Measurements from ENCODE around the gene STRN3.

DNA sequence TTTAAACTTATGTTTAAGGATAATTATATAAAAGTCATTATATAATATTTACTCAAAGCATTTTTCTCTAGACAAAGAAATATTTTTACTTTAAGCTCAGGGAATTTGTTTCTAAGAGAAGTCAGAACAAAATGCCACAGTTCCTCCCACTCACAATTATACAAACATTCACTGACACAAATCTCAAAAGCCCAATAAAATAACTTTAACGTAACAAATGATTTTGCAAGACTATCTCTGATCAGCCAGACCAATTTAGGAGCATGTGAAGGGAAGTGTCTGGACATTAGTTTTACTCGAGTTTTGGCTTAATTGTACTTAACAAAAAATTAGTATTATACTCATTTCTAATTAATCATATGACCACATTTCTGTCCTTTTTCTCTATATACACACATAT, 110.6 kb downstream of the STRN3 start:
- TF ChIP-seq, protein P1, sequence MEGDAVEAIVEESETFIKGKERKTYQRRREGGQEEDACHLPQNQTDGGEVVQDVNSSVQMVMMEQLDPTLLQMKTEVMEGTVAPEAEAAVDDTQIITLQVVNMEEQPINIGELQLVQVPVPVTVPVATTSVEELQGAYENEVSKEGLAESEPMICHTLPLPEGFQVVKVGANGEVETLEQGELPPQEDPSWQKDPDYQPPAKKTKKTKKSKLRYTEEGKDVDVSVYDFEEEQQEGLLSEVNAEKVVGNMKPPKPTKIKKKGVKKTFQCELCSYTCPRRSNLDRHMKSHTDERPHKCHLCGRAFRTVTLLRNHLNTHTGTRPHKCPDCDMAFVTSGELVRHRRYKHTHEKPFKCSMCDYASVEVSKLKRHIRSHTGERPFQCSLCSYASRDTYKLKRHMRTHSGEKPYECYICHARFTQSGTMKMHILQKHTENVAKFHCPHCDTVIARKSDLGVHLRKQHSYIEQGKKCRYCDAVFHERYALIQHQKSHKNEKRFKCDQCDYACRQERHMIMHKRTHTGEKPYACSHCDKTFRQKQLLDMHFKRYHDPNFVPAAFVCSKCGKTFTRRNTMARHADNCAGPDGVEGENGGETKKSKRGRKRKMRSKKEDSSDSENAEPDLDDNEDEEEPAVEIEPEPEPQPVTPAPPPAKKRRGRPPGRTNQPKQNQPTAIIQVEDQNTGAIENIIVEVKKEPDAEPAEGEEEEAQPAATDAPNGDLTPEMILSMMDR (IDR thresholded peaks at IDR 0.05) = no peak
- no peak for TF ChIP-seq EZH2 (IDR thresholded peaks at IDR 0.05; ENCODE audit: borderline replicate concordance, insufficient read depth, low read depth, low read length, poor library complexity, severe bottlenecking)

All from B cell (primary cell).